T-cell (primary cell): ENCODE results near the gene FAM156B. TPM values are rescaled to one million over a fixed set of nuclear protein-coding genes. Genes with fewer than 3 reads are reported as not detected.
"Not testable (repeated sequence)": the region's sequence is repeated elsewhere in the genome, so short reads cannot be mapped to it uniquely, and the experiment has no call there.

Source experiments
- ATAC-seq, 4 experiments: fragments of 200-7000 bp in 3 of 4; fragments of 150-1000 bp in 1 of 4; cut with Tn5 transposase; replicated peaks in 1 of 4; 1 replicate in 3 of 4; 2 replicates in 1 of 4; pipeline ENCODE4 v1.10.0; 2021; ENCODE audit warnings: moderate library complexity in 3 of 4, mild to moderate bottlenecking in 2 of 4, moderate number of reproducible peaks in 1 of 4
- CTCF ChIA-PET, 2 donors: fragments of 300-600 bp; sonication (Branson Sonifier 250); formaldehyde crosslinking; loops; one replicate each; lab custom pipeline; 2022; ENCODE audit warnings: antibody characterized with exemption in 2 of 2; lab: Charles Lee
- POLR2A ChIA-PET, 2 donors: fragments of 300-600 bp; sonication (Branson Sonifier 250); formaldehyde crosslinking; loops; one replicate each; lab custom pipeline; 2022; ENCODE audit warnings: antibody characterized with exemption in 2 of 2; lab: Charles Lee
- DNase-seq, 35 experiments: peaks; one replicate each; pipeline versions ENCODE4 v3.0.0 to v3.0.0-alpha.2; 2013 to 2023
- H3K27ac ChIP-seq: one replicate; pipeline ENCODE4 v1.5.1; 2013; ENCODE audit warnings: low read length
- H3K27me3 ChIP-seq, 2 experiments: replicated peaks in 1 of 2; 1 replicate in 1 of 2; 2 replicates in 1 of 2; pipeline versions ENCODE4 v1.6.1 to v1.7.0; 2013; ENCODE audit warnings: low read length in 1 of 2, mixed read lengths in 1 of 2; ENCODE audit not compliant: control insufficient read depth in 2 of 2, insufficient read depth in 2 of 2; ENCODE audit errors: extremely low read depth in 1 of 2
- H3K36me3 ChIP-seq, 2 donors: 1 replicate in 1 of 2; 2 replicates in 1 of 2; pipeline versions ENCODE4 v1.6.1 to v1.7.0; 2013; ENCODE audit warnings: low read length in 1 of 2; ENCODE audit not compliant: control insufficient read depth in 2 of 2, insufficient read depth in 1 of 2; ENCODE audit errors: extremely low read depth in 1 of 2
- H3K4me1 ChIP-seq, 2 experiments: 1 replicate in 1 of 2; 2 replicates in 1 of 2; pipeline versions ENCODE4 v1.6.1 to v1.7.0; 2013; ENCODE audit warnings: low read length in 2 of 2, mixed read lengths in 1 of 2; ENCODE audit not compliant: insufficient read depth in 2 of 2, control insufficient read depth in 1 of 2; ENCODE audit errors: extremely low read depth in 1 of 2
- H3K4me3 ChIP-seq, 2 donors: 1 replicate in 1 of 2; 2 replicates in 1 of 2; pipeline versions ENCODE4 v1.5.1 to v1.7.0; 2013; ENCODE audit warnings: mild to moderate bottlenecking in 2 of 2, low read length in 1 of 2, moderate library complexity in 1 of 2; ENCODE audit not compliant: control insufficient read depth in 1 of 2; ENCODE audit errors: extremely low read depth in 1 of 2
- H3K9me3 ChIP-seq: 2 replicates; pipeline ENCODE4 v1.7.0; 2013
- H3K27ac Mint-ChIP-seq, 2 donors: one replicate each; pipeline ENCODE4 v1.8.0; 2020 to 2021; ENCODE audit warnings: mild to moderate bottlenecking in 2 of 2, mixed read lengths in 2 of 2
- H3K27me3 Mint-ChIP-seq, 2 donors: one replicate each; pipeline ENCODE4 v1.8.0; 2021 to 2022; ENCODE audit warnings: mixed read lengths in 2 of 2
- H3K36me3 Mint-ChIP-seq: one replicate; pipeline ENCODE4 v1.8.0; 2021; ENCODE audit warnings: mixed read lengths
- H3K4me1 Mint-ChIP-seq, 3 donors: one replicate each; pipeline ENCODE4 v1.8.0; 2020 to 2022; ENCODE audit warnings: mixed read lengths in 3 of 3, mild to moderate bottlenecking in 1 of 3
- H3K4me3 Mint-ChIP-seq, 3 donors: one replicate each; pipeline ENCODE4 v1.8.0; 2020 to 2022; ENCODE audit warnings: mild to moderate bottlenecking in 3 of 3, mixed read lengths in 3 of 3, moderate library complexity in 3 of 3
- H3K9me3 Mint-ChIP-seq, 3 donors: one replicate each; pipeline ENCODE4 v1.8.0; 2020 to 2022; ENCODE audit warnings: mixed read lengths in 3 of 3
- WGBS: methylation state at CpG from one replicate; pipeline ENCODE4 v1.1.5; 2013; ENCODE audit warnings: missing lambda C conversion rate; ENCODE audit not compliant: insufficient coverage; 5-methylcytosine and 5-hydroxymethylcytosine counted together
- total RNA-seq, 35 experiments: library from RNA in 6 of 35; stranded (reverse) in 6 of 35; fragments of 120-200 nt in 1 of 35; gene quantifications; one replicate each; pipeline versions ENCODE4 v1.2.1 to v1.2.4 and lab custom pipeline; 2013 to 2026

The FAM156B gene
- total RNA-seq, 5 donors from 2014 or later (not counting 1 experiment from before 2014, with no cell fraction given), result 2.7 to 12.4 (median 7.4) TPM

DNA sequence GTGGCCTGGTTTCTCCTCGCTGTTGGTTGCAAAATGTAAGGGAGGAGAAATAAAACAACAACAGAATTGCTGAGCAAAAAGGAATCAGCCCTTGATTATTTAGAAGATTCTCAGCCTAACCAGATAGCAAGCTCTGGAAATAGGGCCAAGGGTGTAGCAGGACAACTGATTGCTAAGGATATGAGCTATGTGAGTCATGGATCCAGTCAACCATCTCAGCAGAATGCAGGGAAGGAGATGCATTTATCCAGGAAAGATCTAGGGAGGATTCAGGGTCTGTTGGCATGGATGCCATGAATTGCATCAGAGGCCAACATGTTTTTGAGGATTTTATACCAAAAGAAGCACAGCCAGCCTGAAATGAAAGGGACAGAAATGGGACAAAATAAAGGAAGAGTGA is 27.1 kb upstream of the FAM156B start:
- ChIA-PET POLR2A (no interaction called here), CTCF (no interaction called here)
- H3K36me3 Mint-ChIP-seq, result no peaks in the 10 kb centered on the region
- ATAC-seq (no peak), DNase-seq (no peak)
- no peaks in the 10 kb centered on the region for H3K4me1 Mint-ChIP-seq
- peaks cover 2 to 34% of the 10 kb centered on the region in 2 donors for H3K27me3 Mint-ChIP-seq
- H3K4me3 Mint-ChIP-seq, result no peak overlapping the region
- Histone ChIP-seq H3K27ac (no peak overlapping the region), H3K4me3 (no peak overlapping the region), H3K4me1 (no peaks in the 10 kb centered on the region), H3K27me3 (peaks cover 6 to 8% of the 10 kb centered on the region in 2 experiments), H3K9me3 (no peaks in the 10 kb centered on the region), H3K36me3 (no peaks in the 10 kb centered on the region)
- H3K27ac Mint-ChIP-seq, result no peak overlapping the region
- WGBS, result no CpG with 5 or more reads among the region's 1 CpG
- H3K9me3 Mint-ChIP-seq, result no peaks in the 10 kb centered on the region

DNA sequence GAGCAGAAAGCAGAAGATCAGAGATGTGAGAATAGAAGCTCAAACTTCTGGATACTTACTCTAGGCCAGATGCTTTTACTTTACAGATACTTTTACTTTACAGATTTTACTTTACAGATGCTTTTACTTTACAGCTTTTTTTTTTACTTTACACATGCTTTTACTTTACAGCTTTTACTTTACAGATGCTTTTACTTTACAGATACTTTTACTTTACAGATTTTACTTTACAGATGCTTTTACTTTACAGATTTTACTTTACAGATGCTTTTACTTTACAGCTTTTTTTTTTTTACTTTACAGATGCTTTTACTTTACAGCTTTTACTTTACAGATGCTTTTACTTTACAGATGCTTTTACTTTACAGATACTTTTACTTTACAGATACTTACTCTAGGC is 23.3 kb upstream of the FAM156B start:
- H3K27ac ChIP-seq, H3K27ac Mint-ChIP-seq, POLR2A ChIA-PET, H3K4me1 ChIP-seq, ATAC-seq, H3K4me3 ChIP-seq, H3K36me3 ChIP-seq, DNase-seq, CTCF ChIA-PET, H3K9me3 Mint-ChIP-seq, H3K36me3 Mint-ChIP-seq, H3K4me3 Mint-ChIP-seq, H3K27me3 ChIP-seq, H3K9me3 ChIP-seq, H3K4me1 Mint-ChIP-seq: not testable (repeated sequence)
- H3K27me3 Mint-ChIP-seq, result peaks cover 7 to 58% of the 10 kb centered on the region in 2 donors

DNA sequence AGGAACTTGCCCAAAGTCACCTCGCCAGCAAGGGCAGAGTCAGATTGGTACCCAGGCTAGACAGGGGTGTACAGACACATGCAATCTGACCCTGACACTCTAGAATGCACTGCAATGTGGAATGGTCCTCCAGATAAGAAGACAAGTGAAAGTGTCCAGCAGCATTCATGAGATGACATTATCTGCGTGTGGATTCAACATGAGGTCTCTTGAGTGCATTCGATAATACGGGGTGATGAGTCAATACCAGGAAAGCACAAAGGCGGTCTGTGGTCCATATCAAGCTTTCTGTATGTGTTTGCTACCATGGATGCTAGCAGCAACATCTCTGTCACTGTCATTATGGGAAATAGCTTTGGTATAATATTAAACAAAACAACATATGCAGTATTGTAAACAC is 22.5 kb upstream of the FAM156B start:
- ATAC-seq, result no peak
- 73% methylated on average over 3 of the region's 5 CpGs for WGBS
- CTCF ChIA-PET, result no interaction called here

DNA sequence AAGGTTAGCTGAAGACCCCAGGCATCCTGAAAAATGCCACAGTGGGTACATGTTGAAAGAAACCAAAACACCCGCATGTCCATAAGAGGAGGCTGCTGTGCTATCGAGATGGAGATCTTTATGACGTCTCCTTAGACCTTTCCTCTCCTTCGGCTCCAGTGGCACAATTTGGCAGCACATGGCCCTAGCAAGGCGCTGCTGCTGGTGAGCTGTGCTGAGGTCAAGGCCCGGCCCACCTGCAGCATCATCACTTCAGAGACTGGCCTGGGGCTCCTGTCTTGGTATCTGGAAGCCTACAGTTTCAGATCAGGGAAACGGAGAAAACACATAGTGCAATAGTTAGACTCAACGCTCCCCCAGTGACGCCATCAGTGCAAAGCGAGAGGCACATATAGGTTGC is 21.7 kb upstream of the FAM156B start:
- H3K27me3 Mint-ChIP-seq, result peaks cover 7 to 58% of the 10 kb centered on the region in 2 donors
- CTCF ChIA-PET, H3K27ac Mint-ChIP-seq, H3K4me3 Mint-ChIP-seq, H3K36me3 Mint-ChIP-seq, POLR2A ChIA-PET, H3K4me1 Mint-ChIP-seq, H3K9me3 Mint-ChIP-seq, H3K4me3 ChIP-seq, H3K27me3 ChIP-seq, H3K9me3 ChIP-seq, DNase-seq, H3K36me3 ChIP-seq, H3K4me1 ChIP-seq, ATAC-seq, H3K27ac ChIP-seq: not testable (repeated sequence)
- WGBS, result no CpG with 5 or more reads among the region's 10 CpGs

More for the DNA sequence above, 22.5 kb upstream of the FAM156B start:
- H3K4me3 ChIP-seq, result no peak overlapping the region
- H3K27ac ChIP-seq, result no peak overlapping the region
- H3K27me3 ChIP-seq, result peaks cover 0 to 8% of the 10 kb centered on the region in 2 experiments
- peaks cover 7 to 64% of the 10 kb centered on the region in 2 donors for H3K27me3 Mint-ChIP-seq
- no peak for DNase-seq
- no peaks in the 10 kb centered on the region for H3K4me1 Mint-ChIP-seq
- no peaks in the 10 kb centered on the region for H3K9me3 ChIP-seq
- H3K9me3 Mint-ChIP-seq, result no peaks in the 10 kb centered on the region
- H3K36me3 Mint-ChIP-seq, result no peaks in the 10 kb centered on the region
- H3K27ac Mint-ChIP-seq, result no peak overlapping the region
- no peaks in the 10 kb centered on the region for H3K4me1 ChIP-seq
- POLR2A ChIA-PET, result no interaction called here
- no peak overlapping the region for H3K4me3 Mint-ChIP-seq
- H3K36me3 ChIP-seq, result no peaks in the 10 kb centered on the region

DNA sequence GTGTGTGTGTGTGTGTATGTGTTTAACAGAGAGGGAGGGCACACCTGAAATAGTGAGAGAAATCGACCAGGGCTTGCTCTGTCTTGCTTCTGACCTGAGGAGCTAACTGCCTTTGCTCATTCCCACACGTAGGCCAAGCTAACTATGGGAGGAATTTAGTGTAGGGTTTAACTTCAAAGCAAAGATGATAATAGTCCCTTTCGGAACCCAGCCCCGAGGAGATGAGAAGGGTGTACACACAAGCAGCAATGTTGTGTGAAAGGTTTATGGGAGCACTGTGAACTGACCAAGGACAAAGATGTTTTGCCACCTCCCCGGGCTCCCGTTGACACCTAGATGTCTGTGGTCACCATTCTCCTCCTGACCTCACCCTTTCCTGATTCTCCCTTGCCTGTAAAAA is 20.7 kb upstream of the FAM156B start:
- H3K27me3 Mint-ChIP-seq, result peaks cover 7 to 54% of the 10 kb centered on the region in 2 donors
- H3K36me3 ChIP-seq, H3K36me3 Mint-ChIP-seq, POLR2A ChIA-PET, H3K4me3 Mint-ChIP-seq, H3K27ac Mint-ChIP-seq, DNase-seq, ATAC-seq, H3K27me3 ChIP-seq, H3K9me3 ChIP-seq, CTCF ChIA-PET, H3K4me1 Mint-ChIP-seq, H3K27ac ChIP-seq, H3K4me1 ChIP-seq, H3K4me3 ChIP-seq, H3K9me3 Mint-ChIP-seq: not testable (repeated sequence)
- WGBS, result 43% methylated on average over 1 of the region's 6 CpGs

DNA sequence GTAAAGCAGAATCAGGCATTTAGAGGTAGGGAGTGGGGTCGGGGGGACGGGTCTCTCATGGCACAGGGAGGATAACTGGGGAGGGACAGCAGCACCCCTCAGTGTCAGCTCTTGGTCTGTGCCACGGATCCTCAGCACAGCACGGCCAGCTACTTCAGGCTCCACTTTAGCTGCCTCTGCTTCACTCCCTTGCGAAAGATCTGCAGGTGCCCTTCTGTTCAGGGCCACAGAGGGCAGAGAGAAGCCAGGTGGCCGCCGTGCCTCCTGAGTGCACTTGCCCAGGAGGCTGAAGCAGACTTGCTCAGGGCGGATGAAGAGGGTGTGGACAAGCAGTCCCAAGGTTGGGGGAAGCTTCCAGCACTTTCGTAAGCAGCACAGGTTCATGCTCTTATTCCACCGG is 9.7 kb upstream of the FAM156B start:
- H3K9me3 Mint-ChIP-seq, H3K4me1 ChIP-seq, H3K27ac ChIP-seq, CTCF ChIA-PET, H3K36me3 ChIP-seq, H3K27me3 Mint-ChIP-seq, POLR2A ChIA-PET, H3K36me3 Mint-ChIP-seq, H3K27ac Mint-ChIP-seq, DNase-seq, H3K4me3 Mint-ChIP-seq, H3K4me1 Mint-ChIP-seq, H3K9me3 ChIP-seq, ATAC-seq, H3K27me3 ChIP-seq, H3K4me3 ChIP-seq: not testable (repeated sequence)
- WGBS, result no CpG with 5 or more reads among the region's 10 CpGs

DNA sequence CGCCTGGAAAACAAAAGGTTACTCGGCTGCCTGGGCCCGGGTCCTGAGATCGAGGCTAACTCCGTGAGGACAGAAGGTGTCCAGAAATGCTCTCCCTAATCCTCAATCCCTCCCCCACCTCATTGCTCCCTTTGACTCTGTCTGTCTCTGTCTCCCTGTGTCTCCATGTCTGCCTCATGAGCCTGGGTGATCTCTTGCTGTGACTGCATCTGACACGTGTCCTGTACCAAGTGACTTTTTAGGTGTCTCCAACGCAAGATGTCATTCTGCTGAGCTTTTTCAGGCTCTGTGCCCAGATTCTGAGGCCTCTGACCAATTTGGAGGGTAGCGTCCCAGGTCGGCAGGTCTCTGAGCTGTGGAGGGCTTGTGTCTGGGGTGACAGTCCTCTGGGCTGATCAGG is 9.0 kb upstream of the FAM156B start:
- H3K27ac ChIP-seq, POLR2A ChIA-PET, H3K36me3 ChIP-seq, H3K9me3 ChIP-seq, H3K4me3 ChIP-seq, ATAC-seq, H3K4me1 Mint-ChIP-seq, DNase-seq, CTCF ChIA-PET, H3K4me1 ChIP-seq, H3K27me3 ChIP-seq, H3K27ac Mint-ChIP-seq, H3K27me3 Mint-ChIP-seq, H3K9me3 Mint-ChIP-seq, H3K4me3 Mint-ChIP-seq, H3K36me3 Mint-ChIP-seq: not testable (repeated sequence)
- no CpG with 5 or more reads among the region's 9 CpGs for WGBS
